Activated CD8-positive, alpha-beta T cell treated with anti-CD3 and anti-CD28 coated beads for 36 hours (primary cell): ENCODE results near the gene HOXA1. TPM values are rescaled to one million over a fixed set of nuclear protein-coding genes. Genes with fewer than 3 reads are reported as not detected.

Source experiments
- ATAC-seq: fragments of 200-7000 bp; cut with Tn5 transposase; one replicate; pipeline ENCODE4 v1.10.0; 2021; ENCODE audit warnings: mild to moderate bottlenecking, moderate library complexity
- CTCF ChIA-PET: fragments of 350-600 bp; sonication (Branson Sonifier 250); formaldehyde crosslinking; loops from one replicate; lab custom pipeline; 2021; ENCODE audit warnings: antibody characterized with exemption; lab: Charles Lee
- POLR2A ChIA-PET: fragments of 350-600 bp; sonication (Branson Sonifier 250); formaldehyde crosslinking; loops from one replicate; lab custom pipeline; 2021; ENCODE audit warnings: antibody characterized with exemption; lab: Charles Lee
- DNase-seq: peaks from one replicate; pipeline ENCODE4 v3.0.0-alpha.2; 2020
- H3K27ac Mint-ChIP-seq: one replicate; pipeline ENCODE4 v1.8.0; 2021; ENCODE audit warnings: mild to moderate bottlenecking, mixed read lengths
- H3K27me3 Mint-ChIP-seq: one replicate; pipeline ENCODE4 v1.8.0; 2021; ENCODE audit warnings: mixed read lengths
- H3K36me3 Mint-ChIP-seq: one replicate; pipeline ENCODE4 v1.8.0; 2021; ENCODE audit warnings: low read depth, mixed read lengths
- H3K4me1 Mint-ChIP-seq: one replicate; pipeline ENCODE4 v1.8.0; 2021; ENCODE audit warnings: low read depth, mixed read lengths
- H3K4me3 Mint-ChIP-seq: one replicate; pipeline ENCODE4 v1.8.0; 2021; ENCODE audit warnings: mild to moderate bottlenecking, moderate library complexity, mixed read lengths
- H3K9me3 Mint-ChIP-seq: one replicate; pipeline ENCODE4 v1.8.0; 2021; ENCODE audit warnings: mixed read lengths
- CTCF ChIP-seq: fragments of 200-600 bp; IDR thresholded peaks from one replicate; pipeline ENCODE4 v1.8.0; 2022; ENCODE audit warnings: antibody characterized with exemption, mild to moderate bottlenecking
- intact Hi-C: fragments of 100-400 bp; cut with micrococcal nuclease; formaldehyde crosslinking; loops from one replicate; pipeline ENCODE4 v1.10.0; 2022
- total RNA-seq, 2 experiments: library from RNA; stranded (reverse); gene quantifications; one replicate each; pipeline ENCODE4 v1.2.3, GENCODE V29; 2021

HOXA1 gene
- total RNA-seq = under 1 TPM; 0.25 TPM

- ChIA-PET CTCF (interaction anchor here (0.6 to 2.4 kb wide), 4 partner anchors 9 to 65 kb away, joined by 3 to 9 read pairs (median 4); no protein-coding TSS in a partner anchor), POLR2A (interaction anchor here (1.0 to 1.3 kb wide), 2 partner anchors 9 to 60 kb away, joined by 3 to 5 read pairs; partner anchors contain the start of gene HOXA7)
- H3K36me3 Mint-ChIP-seq = peaks cover 4% of the 10 kb centered on the region
- TF ChIP-seq CTCF = no peak
- H3K27ac Mint-ChIP-seq = peak within 1 kb of the TSS; percentile 64
- peaks cover 50% of the 10 kb centered on the region for H3K27me3 Mint-ChIP-seq
- H3K9me3 Mint-ChIP-seq = no peaks in the 10 kb centered on the region
- ATAC-seq (peak; percentile 95), DNase-seq (peak; percentile 90)
- intact Hi-C loops = no loop called here
- H3K4me1 Mint-ChIP-seq = peaks cover 17% of the 10 kb centered on the region
- peak within 1 kb of the TSS; percentile 77 for H3K4me3 Mint-ChIP-seq
Observed at GRCh38 chr7:27095897-27096767, at the start of gene HOXA1. HOXA1 (minus strand) TSS chr7:27096000; CDS start chr7:27095912, 88 bp downstream.

- CTCF ChIA-PET = no interaction called here
Observed at GRCh38 chr7:27145165-27145913, 49.5 kb upstream of the HOXA1 start.

GRCh38 chr7:27144781-27145164 lies 49.0 kb upstream of the HOXA1 start:
- Mint-ChIP-seq H3K9me3 (no peaks in the 10 kb centered on the region), H3K4me1 (peaks cover 6% of the 10 kb centered on the region), H3K36me3 (no peaks in the 10 kb centered on the region), H3K27ac (no peak overlapping the region), H3K27me3 (peaks cover 43% of the 10 kb centered on the region), H3K4me3 (no peak overlapping the region)
- no peak for DNase-seq
- TF ChIP-seq CTCF = no peak
- ATAC-seq = no peak
- POLR2A ChIA-PET = interaction anchor here (1.1 kb wide), 1 partner anchor 10 kb away, joined by 3 read pairs; no protein-coding TSS in a partner anchor
- intact Hi-C loops = no loop called here
- CTCF ChIA-PET = no interaction called here

More at GRCh38 chr7:27145165-27145913, 49.5 kb upstream of the HOXA1 start:
- H3K4me1 Mint-ChIP-seq = peaks cover 8% of the 10 kb centered on the region
- H3K27me3 Mint-ChIP-seq = peaks cover 48% of the 10 kb centered on the region
- POLR2A ChIA-PET = no interaction called here
- no peaks in the 10 kb centered on the region for H3K9me3 Mint-ChIP-seq
- H3K36me3 Mint-ChIP-seq = no peaks in the 10 kb centered on the region
- no peak overlapping the region for H3K27ac Mint-ChIP-seq
- DNase-seq (no peak), ATAC-seq (no peak)
- TF ChIP-seq CTCF = no peak
- intact Hi-C loops = no loop called here
- H3K4me3 Mint-ChIP-seq = no peak overlapping the region

GRCh38 chr7:27143950-27144780 lies 48.4 kb upstream of the HOXA1 start:
- CTCF ChIA-PET = interaction anchor here (1.2 to 2.1 kb wide), 4 partner anchors 13 to 462 kb away, joined by 3 to 6 read pairs (median 4); partner anchors contain the start of gene HOXA4
- no peak overlapping the region for H3K4me3 Mint-ChIP-seq

More at GRCh38 chr7:27143950-27144780, 48.4 kb upstream of the HOXA1 start:
- no peak for TF ChIP-seq CTCF
- DNase-seq = no peak
- H3K4me1 Mint-ChIP-seq = peaks cover 6% of the 10 kb centered on the region
- H3K27me3 Mint-ChIP-seq = peaks cover 39% of the 10 kb centered on the region
- intact Hi-C loops = no loop called here
- no peak for ATAC-seq
- H3K27ac Mint-ChIP-seq = no peak overlapping the region
- H3K36me3 Mint-ChIP-seq = no peaks in the 10 kb centered on the region
- POLR2A ChIA-PET = interaction anchor here (1.1 kb wide), 1 partner anchor 11 kb away, joined by 3 read pairs; no protein-coding TSS in a partner anchor
- H3K9me3 Mint-ChIP-seq = no peaks in the 10 kb centered on the region
